MM.1S (cell line): ENCODE results near the gene CBFA2T3.

Source experiments
- DNase-seq: peaks from one replicate; pipeline ENCODE4 v3.0.0-alpha.2; 2015
- H2AFZ ChIP-seq: fragments of 300-600 bp; sonication (generic); 2 replicates; pipeline ENCODE4 v1.6.0; 2016; ENCODE audit warnings: antibody characterized with exemption, low read length
- H3F3A ChIP-seq: fragments of 300-600 bp; sonication (generic); 2 replicates; pipeline ENCODE4 v1.6.1; 2016; ENCODE audit warnings: mild to moderate bottlenecking, antibody characterized with exemption, low read length, moderate library complexity, mixed read lengths; ENCODE audit not compliant: insufficient read depth
- H3K27ac ChIP-seq: fragments of 300-600 bp; sonication (generic); 2 replicates; pipeline ENCODE4 v1.5.1; 2016; ENCODE audit warnings: mild to moderate bottlenecking, low read length
- H3K27me3 ChIP-seq: fragments of 300-600 bp; sonication (generic); replicated peaks from 2 replicates; pipeline ENCODE4 v1.6.0; 2016; ENCODE audit warnings: low read length; ENCODE audit not compliant: insufficient read depth
- H3K36me3 ChIP-seq: fragments of 300-600 bp; sonication (generic); replicated peaks from 2 replicates; pipeline ENCODE4 v1.6.1; 2016; ENCODE audit warnings: mild to moderate bottlenecking, low read length, mixed read lengths; ENCODE audit not compliant: insufficient read depth
- H3K4me1 ChIP-seq: fragments of 300-600 bp; sonication (generic); 2 replicates; pipeline ENCODE4 v1.6.1; 2016; ENCODE audit warnings: low read length, mixed read lengths
- H3K4me2 ChIP-seq: fragments of 300-600 bp; sonication (generic); 2 replicates; pipeline ENCODE4 v1.6.0; 2016; ENCODE audit warnings: low read depth, low read length
- H3K4me3 ChIP-seq: fragments of 300-600 bp; sonication (generic); 2 replicates; pipeline ENCODE4 v1.5.1; 2016; ENCODE audit warnings: low read length, mixed read lengths
- H3K79me2 ChIP-seq: fragments of 300-600 bp; sonication (generic); 2 replicates; pipeline ENCODE4 v1.6.1; 2016; ENCODE audit warnings: mixed run types, low read length, mixed read lengths
- H3K9ac ChIP-seq: fragments of 300-600 bp; sonication (generic); 2 replicates; pipeline ENCODE4 v1.6.1; 2016; ENCODE audit warnings: low read length, mixed read lengths
- H3K9me2 ChIP-seq: fragments of 300-600 bp; sonication (generic); replicated peaks from 2 replicates; pipeline ENCODE4 v1.6.1; 2016; ENCODE audit warnings: mild to moderate bottlenecking, low read length, mixed read lengths; ENCODE audit not compliant: insufficient read depth
- H3K9me3 ChIP-seq: fragments of 300-600 bp; sonication (generic); replicated peaks from 2 replicates; pipeline ENCODE4 v1.6.1; 2016; ENCODE audit warnings: mild to moderate bottlenecking, low read length, mixed read lengths; ENCODE audit not compliant: insufficient read depth
- H4K20me1 ChIP-seq: fragments of 300-600 bp; sonication (generic); 2 replicates; pipeline ENCODE4 v1.6.1; 2016; ENCODE audit warnings: mild to moderate bottlenecking, low read length, moderate library complexity, mixed read lengths; ENCODE audit not compliant: insufficient read depth
- CTCF ChIP-seq: fragments of 300-600 bp; sonication (generic); IDR thresholded peaks from 2 replicates; pipeline ENCODE4 v1.5.1; 2016; ENCODE audit warnings: antibody characterized with exemption, low read length, mixed read lengths
- EZH2 ChIP-seq: fragments of 300-600 bp; sonication (generic); optimal IDR thresholded peaks from 2 replicates; pipeline ENCODE3; 2017; ENCODE audit warnings: low read depth, mild to moderate bottlenecking, antibody characterized with exemption, low read length, mixed read lengths
- EZH2phosphoT487 ChIP-seq: fragments of 300-600 bp; sonication (generic); IDR thresholded peaks from 2 replicates; pipeline ENCODE4 v1.6.1; 2018; ENCODE audit warnings: antibody characterized with exemption, low read length

The CBFA2T3 gene

GRCh38 chr16:88945473-88945872, 31.5 kb downstream of the CBFA2T3 start:
- Histone ChIP-seq H3K36me3 (no peaks in the 10 kb centered on the region), H3K4me3 (no peak overlapping the region), H3K9ac (no peak overlapping the region), H3F3A (no peaks in the 10 kb centered on the region), H3K27ac (no peak overlapping the region), H3K4me1 (no peaks in the 10 kb centered on the region), H4K20me1 (no peaks in the 10 kb centered on the region), H2AFZ (no peak overlapping the region), H3K27me3 (no peaks in the 10 kb centered on the region), H3K4me2 (no peak overlapping the region), H3K9me2 (no peaks in the 10 kb centered on the region), H3K79me2 (peaks cover 66% of the 10 kb centered on the region), H3K9me3 (no peaks in the 10 kb centered on the region)
- no peak for DNase-seq
- TF ChIP-seq EZH2phosphoT487 (no peak), CTCF (no peak), EZH2 (no peak)

DNA sequence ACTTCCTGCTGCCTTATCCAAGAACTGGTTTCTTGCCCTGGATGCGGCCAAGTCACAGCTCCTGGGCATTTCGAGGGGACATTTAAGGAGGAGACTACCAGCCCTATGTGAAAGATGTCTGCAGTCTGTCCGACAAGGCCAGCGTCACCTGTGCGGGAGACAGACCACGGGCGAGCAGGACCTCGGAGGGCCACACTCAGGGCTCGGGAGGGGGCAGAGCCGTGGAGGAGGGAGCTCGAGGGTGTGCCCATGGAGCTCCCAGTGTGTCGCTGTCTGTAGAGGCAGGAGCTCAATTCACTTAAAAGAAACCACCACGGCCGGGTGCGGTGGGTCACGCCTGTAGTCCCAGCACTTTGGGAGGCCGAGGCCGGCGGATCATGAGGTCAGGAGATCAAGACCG, 33.3 kb downstream of the CBFA2T3 start:
- no peak for DNase-seq
- H3K9me2 ChIP-seq: no peaks in the 10 kb centered on the region
- no peaks in the 10 kb centered on the region for H3K9me3 ChIP-seq
- no peaks in the 10 kb centered on the region for H3F3A ChIP-seq
- H3K36me3 ChIP-seq: no peaks in the 10 kb centered on the region
- H4K20me1 ChIP-seq: no peaks in the 10 kb centered on the region
- no peaks in the 10 kb centered on the region for H3K4me1 ChIP-seq
- H3K4me3 ChIP-seq: no peak overlapping the region
- TF ChIP-seq EZH2phosphoT487: no peak
- no peak for TF ChIP-seq EZH2
- TF ChIP-seq CTCF: no peak
- no peak overlapping the region for H3K27ac ChIP-seq
- no peak overlapping the region for H2AFZ ChIP-seq
- H3K79me2 ChIP-seq: peaks cover 82% of the 10 kb centered on the region
- no peak overlapping the region for H3K4me2 ChIP-seq
- no peaks in the 10 kb centered on the region for H3K27me3 ChIP-seq
- no peak overlapping the region for H3K9ac ChIP-seq

DNA sequence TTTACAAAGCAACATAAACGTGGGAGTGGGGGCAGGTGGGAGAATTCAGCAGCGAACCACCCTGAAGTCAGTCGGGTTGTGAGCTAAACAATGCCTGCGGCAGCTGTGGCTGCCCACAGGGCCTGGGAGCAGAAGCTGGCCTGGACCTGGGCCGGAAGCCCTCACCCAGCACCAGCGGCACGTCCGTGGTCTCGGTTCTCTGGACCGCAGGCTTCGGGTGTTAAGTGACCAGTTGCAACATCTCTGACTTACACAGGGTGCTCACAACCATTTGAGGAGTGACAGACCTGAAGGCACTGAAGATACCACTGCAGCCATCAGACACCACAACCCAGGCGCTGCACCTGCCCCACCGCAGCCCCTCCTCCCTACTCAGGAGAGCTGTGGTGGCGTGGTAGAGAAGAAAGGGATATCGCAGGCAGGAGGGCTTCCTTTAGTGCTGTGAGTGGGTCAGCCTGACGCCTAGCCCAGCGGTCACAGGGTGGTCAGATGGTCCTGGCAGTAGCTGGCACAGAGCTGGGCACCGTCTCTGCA, 33.8 kb downstream of the CBFA2T3 start:
- Histone ChIP-seq H3K9me2 (no peaks in the 10 kb centered on the region), H3F3A (no peaks in the 10 kb centered on the region), H3K27me3 (no peaks in the 10 kb centered on the region), H3K27ac (no peak overlapping the region), H3K36me3 (no peaks in the 10 kb centered on the region), H3K79me2 (peaks cover 82% of the 10 kb centered on the region), H4K20me1 (no peaks in the 10 kb centered on the region), H3K4me2 (no peak overlapping the region), H3K9ac (no peak overlapping the region), H3K9me3 (no peaks in the 10 kb centered on the region), H2AFZ (no peak overlapping the region), H3K4me3 (no peak overlapping the region), H3K4me1 (no peaks in the 10 kb centered on the region)
- no peak for DNase-seq
- TF ChIP-seq EZH2phosphoT487 (no peak), CTCF (no peak), EZH2 (no peak)
